Left hindlimb (tissue), 1 donor: ENCODE data around the gene DYNLT3.
A peak's percentile ranks its signal among the peaks of the same experiment; 100 is the strongest.

Source experiments
- DNase-seq: peaks from one replicate; pipeline ENCODE4 v3.0.0-alpha.2; 2018

Gene DYNLT3, protein sequence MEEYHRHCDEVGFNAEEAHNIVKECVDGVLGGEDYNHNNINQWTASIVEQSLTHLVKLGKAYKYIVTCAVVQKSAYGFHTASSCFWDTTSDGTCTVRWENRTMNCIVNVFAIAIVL

DNA sequence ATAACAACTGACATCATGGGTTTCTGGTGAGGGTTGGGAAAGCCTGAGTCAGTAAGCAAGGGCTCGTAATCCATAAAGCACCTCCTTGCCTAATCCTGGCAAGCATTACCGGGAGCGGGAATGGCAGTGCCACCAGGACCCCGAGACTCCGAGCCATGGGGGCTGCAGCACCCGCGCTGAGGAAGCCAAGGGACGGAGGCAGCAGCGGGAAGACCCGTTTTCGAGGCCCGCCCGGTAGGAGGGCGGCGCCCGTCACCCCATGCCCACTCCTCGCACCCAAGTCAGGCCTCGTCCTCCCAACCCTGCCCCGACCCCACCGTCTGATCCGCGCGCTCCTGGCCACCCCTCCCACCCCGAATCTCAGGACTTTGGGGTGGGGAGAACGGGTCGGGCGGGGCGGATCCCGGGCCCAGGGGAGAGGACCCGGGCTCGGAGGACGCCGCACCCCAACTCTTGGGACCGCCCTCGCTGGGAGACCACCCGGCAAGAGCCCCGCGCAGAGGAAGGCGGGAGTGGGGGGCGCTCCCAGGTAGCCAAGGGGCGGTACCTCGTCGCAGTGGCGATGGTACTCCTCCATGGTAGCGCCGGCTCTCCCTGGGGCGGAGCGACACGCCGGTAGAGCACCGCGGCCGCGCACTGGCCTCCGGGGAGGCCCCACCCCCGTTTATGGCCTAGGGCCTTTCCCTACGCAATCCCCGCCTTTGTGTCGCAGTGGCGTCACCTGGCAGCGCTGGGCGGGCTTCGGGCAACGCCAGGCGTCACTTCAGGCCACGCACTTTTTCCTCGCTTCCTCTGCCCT is at the start of gene DYNLT3:
TSS of gene DYNLT3 (minus strand) at position 638 of the 799 bp plus-strand sequence. CDS start at position 577, 61 bp downstream.
- DNase-seq: peak; percentile 79

DNA sequence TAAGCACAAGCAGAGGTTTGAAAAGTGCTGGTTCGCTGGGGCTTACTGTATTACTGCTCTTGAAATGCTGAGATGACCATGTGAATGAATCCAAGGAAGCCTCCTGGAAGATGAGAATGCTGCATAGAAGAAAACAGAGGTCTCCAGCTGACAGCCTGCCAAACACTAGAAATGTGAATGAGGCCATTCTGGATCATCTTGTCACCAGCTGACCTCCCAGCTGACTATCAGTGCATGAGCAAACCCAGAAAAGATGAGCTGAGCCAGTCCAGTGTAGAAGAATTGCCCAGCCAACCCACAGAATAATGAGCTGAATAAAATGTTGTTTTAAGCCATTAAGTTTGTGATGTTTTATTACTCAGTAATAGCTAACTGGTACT is 49.1 kb upstream of the DYNLT3 start:
- DNase-seq: peak; percentile 19

DNA sequence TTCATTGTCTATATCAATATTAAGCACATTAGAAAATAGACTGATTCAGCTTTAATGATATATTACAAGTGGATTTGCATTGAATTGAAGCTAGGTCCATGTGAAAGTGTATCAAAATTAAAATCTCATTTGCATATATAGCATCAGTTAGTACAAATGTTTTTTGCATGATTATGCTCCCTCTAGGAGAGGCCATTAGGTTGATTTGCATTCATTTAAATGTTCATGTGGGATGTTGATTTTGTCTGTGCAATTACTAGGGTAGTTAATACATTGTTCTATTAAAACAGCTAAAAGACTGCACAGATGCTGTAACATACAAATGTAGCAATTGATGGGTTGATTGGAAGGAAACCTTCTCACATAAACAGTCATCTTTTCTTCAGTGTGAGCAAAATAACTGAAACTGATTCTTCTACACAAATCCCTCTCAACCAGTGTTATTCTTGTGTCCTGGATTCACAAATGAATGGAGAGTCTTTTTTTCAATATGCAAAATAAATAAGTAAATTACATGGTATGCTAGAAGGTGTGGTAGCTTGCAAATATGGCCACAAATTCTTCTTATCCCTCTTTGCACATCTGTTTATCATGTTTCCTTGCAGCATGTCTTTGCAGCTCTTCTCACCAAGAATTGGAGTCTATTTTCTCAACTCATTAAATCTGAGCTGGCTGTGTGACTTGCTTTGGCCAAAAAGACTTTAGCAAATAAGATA is 48.6 kb upstream of the DYNLT3 start:
- DNase-seq: no peak

DNA sequence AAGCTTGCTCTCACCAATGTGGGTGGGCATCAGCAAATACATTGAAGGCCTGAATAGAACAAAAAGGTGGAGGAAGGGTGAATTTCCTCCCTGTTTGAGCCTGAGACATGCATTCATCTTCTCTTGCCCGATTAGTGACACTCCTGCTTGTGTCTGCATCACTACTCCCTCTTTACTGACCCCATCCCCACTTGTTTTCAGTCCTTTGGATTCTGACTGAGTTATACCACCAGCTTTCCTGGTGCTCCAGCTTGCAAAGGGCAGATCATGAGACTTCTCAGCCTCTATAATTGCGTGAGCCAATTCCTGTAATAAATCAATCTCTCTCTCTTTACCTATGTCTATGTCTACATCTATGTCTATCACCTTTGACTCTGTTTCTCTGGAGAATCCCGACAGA is 47.4 kb upstream of the DYNLT3 start:
- no peak for DNase-seq

DNA sequence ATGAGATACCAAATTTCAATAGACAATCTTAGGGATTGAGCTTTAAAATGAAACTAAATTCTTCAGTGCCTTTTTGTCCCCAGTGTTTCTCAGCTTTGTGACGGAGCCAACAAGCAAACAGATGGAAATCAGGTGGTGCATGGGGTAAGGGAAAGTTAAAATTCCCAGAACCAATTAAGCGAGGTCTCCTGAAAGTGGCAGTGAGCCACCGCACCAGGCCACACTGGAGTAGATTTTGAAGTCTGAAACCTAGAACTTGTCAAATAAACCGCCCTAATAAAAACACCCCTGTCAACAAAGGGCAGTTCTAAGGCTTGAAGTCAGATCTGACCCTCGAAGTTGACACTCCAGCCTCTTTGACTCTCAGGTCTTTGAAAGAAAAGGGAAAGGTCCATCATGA is 40.6 kb upstream of the DYNLT3 start:
- DNase-seq: no peak

DNA sequence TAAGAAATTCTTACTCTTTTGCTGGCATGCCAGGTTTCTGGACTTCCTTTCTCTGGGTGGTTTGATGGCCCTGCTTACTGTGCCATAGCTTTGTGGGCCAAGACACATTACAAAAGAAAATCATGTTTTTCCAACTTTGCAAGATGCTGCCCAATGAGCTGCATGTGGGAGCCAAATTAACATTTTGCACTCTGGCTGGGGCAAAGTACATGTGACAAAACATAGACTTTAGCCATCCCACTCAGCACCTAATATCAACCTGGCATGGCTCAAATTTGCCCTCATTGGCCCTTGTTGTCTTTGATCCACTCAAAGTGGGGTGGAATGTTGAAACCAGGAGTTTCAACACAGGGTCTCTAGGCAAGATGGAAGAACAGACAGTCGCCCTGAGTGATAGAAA is 40.0 kb upstream of the DYNLT3 start:
- no peak for DNase-seq

DNA sequence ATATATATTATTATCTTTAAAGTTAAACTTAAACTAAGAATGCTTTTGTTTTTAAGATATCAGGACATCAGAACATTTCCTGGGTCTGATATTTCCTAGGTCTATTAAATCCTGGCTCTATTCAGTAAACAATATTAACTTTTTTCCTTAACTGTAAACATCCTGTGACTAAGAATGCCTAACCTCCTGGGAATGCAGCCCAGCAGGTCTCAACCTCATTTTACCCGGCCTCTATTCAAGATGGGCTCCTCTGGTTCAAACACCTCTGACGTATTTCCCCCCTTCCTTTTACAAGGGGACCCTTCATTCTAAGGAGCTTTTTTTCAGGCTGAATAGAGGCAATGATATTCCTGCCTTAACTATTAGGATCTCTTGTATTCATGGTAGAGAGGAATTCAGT is 35.8 kb upstream of the DYNLT3 start:
- DNase-seq: no peak

DNA sequence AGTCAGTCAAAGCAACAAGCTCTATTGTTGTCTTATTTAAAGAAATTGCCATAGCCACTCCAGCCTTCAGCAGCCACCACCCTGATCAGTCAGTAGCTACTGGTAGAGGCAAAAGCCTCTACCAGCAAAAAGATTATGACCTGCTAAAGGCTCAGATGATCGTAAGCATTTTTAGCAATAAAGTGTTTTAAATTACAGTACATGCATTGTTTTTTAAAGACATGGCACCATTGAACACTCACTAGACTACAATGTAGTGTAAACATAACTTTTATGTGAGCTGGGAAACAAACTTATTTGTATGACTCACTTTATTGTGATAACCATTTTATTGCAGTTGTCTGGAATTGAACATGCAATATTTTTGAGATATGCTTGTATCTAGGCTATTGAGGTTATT is 32.3 kb upstream of the DYNLT3 start:
- no peak for DNase-seq

DNA sequence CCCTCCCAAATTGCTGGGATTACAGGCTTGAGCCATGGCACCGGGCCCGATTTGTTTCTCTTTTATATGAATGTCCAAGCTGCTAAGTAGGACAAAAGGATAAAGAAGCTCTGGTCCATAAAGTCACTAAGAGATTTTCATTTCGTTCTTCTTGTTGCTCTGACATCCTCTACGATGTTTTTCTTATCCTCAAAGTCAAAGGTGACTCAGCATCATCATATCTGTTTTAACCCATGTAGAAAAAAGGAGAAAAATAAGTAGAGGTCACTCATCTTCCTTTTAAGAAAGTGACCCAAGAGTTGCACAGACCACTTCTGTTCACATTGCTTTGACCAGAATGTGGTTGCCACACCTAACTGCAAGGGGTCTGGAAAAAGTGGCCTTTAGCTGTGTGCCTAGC is 29.3 kb upstream of the DYNLT3 start:
- no peak for DNase-seq

DNA sequence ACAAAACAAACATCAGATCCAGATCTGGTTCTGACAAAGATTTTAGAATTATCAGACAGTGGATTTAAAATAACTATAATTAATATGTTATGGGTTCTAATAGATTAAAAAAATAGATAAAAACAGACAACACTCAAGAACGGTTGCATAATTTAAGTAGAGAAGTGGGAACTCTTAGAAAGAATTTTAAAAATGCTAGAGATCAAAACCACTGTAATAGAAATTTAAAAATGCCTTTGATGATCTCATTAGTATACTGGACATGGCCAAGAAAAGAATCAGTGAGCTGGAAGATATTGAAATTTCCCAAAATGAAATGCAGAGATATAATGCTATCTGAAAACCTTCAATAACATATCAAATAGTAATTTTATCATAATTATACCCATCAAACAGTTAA is 28.3 kb upstream of the DYNLT3 start:
- no peak for DNase-seq

DNA sequence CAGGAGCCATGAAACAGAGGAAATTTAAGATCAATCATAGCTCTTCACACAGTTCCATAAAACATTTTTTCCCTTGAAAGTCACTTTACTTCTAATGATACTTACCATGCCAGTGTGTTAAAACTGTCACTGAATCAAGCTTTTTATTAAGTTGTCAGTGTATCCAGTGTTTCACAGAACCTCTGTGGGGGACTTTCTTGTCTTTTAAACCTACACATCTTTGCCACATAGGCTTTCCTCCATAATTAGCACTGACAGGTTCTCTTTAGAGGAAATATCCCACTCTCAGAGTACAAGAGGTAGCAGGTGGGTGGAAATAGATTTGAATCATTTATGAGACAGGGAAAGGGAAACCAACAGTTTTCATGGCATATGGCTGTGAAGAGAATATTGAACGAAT is 25.8 kb upstream of the DYNLT3 start:
- DNase-seq: no peak

DNA sequence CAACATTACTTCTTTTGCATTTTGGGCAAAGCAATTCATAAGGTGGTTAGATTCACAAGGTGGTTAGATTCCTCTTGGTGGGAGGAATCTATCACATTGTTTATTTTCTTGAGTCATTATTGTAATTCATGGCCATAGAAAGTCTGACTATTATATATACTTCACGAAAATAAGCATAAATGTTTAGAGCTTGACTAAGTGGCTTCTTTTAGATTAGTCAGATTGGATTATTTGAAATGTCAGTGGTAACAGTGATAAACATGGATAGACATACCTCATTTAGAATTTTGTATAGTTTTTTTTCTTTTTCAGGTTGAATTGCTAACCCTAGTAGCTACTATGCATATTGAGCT is 24.9 kb upstream of the DYNLT3 start:
- DNase-seq: no peak

DNA sequence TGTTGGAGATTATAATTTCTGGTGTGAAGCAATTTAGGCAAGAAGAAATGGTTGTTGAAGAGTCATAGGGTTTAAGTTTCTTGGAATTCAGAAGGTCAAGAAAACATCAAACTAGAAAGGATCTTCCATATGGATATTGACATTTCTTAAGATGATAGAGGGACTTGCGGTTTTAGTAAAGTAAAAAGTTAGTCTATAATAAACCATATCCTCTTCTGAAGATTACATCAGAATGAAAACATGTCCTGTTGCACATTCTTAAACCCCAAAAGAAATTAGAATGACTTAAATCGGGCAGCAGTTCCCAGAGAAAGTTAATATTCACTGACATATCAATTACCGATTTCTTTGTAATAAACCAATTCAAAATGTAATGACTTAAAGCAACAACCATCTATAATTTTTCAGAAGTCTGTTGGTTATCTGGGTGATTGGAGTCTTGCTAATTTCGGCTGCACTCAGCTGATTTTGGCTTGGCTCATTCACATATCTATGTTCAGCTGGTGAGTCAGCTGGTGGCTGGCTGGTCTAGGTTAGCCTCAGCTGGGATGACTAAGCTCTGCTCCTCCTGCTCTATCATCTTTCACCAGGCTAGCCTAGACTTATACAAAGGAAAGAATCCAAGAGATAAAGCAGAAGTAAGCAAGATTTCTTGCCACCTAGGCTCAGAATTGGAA is 24.4 kb upstream of the DYNLT3 start:
- peak; percentile 21 for DNase-seq

DNA sequence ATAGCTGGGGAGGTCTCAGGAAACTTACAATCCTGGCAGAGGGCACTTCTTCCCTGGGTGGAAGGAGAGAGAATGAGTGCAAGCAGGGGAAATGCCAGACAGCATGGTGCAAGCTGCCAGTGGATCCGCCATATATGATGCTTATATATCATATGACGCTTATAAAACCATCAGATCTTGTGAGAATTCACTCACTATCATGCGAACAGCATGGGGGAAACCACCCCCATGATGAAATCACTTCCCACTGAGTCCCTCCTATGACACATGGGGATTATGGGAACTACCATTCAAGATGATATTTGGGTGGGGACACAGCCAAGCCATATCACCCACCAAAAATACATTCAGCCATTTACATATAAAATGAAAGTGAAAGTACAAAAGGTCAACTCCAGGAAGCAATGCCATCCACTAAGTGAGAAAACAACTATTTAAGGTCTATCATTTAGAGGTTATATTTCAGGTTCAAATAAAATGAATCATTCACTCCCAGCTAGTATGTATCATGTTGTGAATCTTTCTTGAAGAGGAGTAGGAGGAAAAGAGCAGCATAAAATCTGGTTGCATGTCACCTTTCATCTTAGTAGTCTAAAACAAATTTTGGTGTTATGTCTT is 20.3 kb upstream of the DYNLT3 start:
- no peak for DNase-seq

DNA sequence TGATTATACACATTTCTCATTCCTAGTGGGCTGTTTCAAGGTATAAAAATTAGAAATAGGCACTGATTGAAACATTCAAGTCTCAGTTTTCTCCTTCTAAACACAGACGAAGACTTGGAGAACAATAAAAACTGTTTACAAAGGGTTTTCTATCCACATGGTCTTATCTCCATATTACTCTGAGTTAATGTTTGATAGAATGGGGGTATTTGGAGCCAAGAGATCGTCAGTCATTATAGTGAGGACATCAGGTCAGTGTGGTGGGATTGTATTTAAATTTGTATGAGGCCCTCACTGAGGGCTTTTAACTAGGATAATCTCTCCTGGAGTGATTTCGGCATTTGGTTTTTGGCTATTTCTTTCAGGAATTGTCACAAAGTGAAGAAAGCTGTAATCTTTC is 16.4 kb upstream of the DYNLT3 start:
- DNase-seq: no peak

DNA sequence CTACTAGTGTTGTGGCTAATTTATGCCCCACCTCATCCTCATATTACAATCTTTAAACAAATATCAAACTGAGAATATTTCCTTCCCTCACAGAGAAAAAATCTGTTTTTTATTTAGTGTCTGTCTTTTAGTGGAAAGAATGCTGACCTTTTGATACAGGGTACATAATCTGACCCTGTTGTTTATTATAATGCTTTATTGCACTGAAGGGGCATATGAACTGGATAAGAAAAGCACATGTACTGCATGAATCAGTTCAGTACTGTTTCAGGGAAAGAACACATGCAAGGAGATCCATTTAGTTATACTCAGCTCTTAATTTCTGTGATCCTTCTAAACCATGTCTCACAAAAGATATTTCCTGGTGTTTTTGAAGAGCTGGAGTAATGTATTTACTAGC is 15.5 kb upstream of the DYNLT3 start:
- DNase-seq: no peak

DNA sequence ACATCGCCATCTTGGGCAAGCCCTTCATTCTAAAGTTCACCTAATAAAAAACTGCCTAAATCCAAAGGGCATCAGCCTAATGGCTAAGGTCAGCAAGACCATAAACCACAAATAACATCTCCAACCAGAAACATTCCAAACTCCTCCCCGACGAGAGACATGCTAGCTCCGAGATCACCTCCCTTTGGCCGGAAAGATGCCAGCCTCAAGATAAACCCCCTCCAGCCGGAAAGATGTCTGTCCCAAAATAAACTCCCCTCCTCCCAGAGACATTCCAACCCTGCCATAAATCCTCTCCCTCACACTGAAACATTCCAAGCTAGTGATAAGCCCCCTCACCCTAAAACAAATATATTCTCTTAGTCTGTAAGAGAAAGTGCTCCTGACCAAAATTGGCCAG is 13.3 kb upstream of the DYNLT3 start:
- no peak for DNase-seq

DNA sequence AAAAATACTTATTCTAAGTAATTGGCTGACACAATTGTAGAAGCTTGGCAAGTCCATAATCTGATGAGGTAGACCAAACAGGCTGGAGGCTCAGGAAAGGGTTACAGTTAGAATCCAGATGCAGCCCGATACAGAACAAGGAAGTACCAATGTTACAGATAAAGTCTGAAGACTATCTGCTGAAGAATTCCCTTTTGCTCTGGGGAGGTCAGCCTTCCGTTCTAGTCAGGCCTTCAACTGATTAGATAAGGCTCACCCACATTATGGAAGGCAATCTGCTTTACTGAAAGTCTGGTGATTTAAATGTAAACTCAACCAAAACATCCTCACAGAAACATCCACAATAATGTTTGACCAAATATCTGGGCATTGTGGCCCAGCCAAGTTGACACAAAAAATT is 7.4 kb upstream of the DYNLT3 start:
- DNase-seq: no peak

DNA sequence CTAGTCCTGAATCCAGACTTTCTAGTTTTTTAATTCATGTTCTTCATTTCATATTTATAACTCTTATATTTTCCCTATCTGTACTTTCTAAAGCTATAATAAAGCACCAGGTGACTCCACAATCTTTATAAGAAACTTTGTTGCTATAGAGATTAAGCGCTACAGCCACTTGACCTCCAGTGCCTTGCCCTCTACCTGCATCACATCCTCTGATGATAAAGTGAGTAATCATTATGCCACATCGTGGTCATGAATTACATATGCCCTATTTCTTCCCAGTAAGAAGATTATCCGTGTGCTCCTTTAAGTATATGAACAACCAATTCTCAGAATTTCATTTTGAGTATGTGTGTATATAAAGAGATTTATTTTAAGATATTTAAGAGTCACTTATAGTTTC is 6.8 kb upstream of the DYNLT3 start:
- DNase-seq: no peak

DNA sequence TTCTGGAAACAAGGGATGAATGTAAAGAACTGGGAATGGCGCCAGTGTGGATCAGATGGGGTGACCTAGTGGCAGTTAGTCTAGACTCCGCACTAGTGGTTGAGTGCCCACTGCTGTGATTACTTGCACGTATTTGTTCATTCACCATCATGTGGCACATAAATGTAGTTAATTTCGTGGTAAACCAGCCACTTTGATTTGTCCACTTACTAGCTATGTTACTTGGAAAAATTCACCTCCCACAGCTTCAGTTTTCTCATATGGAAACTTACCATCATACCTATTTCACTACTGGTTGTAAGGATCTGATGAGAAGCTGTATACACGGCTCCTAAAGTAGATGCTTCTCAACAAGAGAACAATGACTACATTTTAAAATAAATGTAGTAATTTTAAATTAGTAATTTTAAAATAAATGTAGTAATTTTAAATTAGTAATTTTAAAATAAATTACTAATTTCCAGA is 394 bp upstream of the DYNLT3 start:
- DNase-seq: no peak

DNA sequence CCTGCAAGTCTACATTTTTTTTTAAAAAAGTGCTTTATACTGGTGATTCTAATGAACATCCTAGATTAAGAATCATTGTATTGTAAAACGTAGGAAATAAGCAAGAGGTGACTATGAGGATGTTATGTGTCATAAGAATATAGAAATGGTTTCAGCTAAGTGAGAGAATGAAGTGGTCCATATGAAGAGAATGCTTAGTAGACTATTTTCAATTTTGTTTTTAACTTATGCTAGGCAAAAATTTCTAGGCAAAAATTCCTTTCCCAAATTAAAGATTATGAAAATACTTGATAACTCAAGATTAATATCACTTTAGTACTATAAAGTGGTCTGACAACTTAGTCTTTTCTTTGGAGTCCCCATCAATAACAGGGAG is 825 bp downstream of the DYNLT3 start:
- no peak for DNase-seq

DNA sequence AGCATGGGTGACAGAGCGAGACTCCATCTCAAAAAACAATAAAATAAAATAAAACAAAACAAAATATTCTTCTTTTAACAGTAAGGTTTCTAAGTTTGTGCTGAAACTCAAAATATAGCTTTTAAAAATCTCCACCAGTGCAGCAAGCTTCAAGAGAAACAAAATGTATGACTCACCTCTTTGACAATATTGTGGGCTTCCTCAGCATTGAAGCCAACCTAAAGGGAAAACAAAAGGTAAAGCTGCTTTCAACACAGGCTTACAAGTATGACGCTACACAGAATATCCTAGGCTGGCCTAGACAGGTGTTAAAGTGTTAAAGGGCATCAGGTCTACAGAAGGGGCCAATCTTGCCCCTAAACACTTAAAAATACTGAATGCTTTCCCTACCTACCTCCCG is 1.2 kb downstream of the DYNLT3 start:
- DNase-seq: no peak

DNA sequence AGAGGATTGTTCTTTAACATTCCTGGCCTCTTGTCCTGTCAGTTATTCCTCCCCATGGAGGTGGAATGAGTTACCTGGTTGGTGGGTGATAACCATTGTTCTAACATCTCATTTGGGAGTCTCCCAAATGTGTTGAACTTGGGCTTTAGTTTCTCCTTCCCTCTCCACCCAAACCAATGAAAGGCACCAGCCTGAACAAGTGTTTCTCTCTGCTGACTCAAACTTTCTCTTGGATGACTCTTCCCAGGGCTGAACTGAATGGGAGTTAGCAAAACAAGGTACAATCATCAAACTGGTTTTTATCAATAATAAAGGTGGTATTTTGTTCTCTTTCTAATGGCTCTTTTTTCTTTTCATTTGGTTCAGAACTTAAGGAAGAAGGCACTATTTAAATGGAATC is 2.7 kb downstream of the DYNLT3 start:
- DNase-seq: no peak
